Endothelial cell of umbilical vein (primary cell): ENCODE data around the gene IQCN. TPM values are rescaled to one million over a fixed set of nuclear protein-coding genes. Genes with fewer than 3 reads are reported as not detected.

Experiments
- BruUV-seq: library from RNA; stranded (reverse); fragments of 400-500 nt; replicated peaks from 2 replicates; lab custom pipeline; 2021; lab: Mats Ljungman, UMichigan
- CTCF ChIA-PET: fragments of 300-600, 350-600 bp; sonication (Branson Sonifier 250); formaldehyde crosslinking; loops from one replicate; lab custom pipeline; 2021; ENCODE audit warnings: antibody characterized with exemption, inconsistent platforms; lab: Charles Lee
- POLR2A ChIA-PET: fragments of 300-600, 350-600 bp; sonication (Branson Sonifier 250); formaldehyde crosslinking; loops from one replicate; lab custom pipeline; 2021; ENCODE audit warnings: antibody characterized with exemption, inconsistent platforms; lab: Charles Lee
- DNase-seq: peaks from one replicate; pipeline ENCODE4 v3.0.0-alpha.2; 2011; ENCODE audit warnings: low read depth, low spot score
- FAIRE-seq: peaks from 2 replicates; lab custom pipeline; 2011; peaks lifted over from hg19 to GRCh38; lab: Jason Lieb, UNC
- H2AFZ ChIP-seq: 2 replicates; pipeline ENCODE4 v1.6.0; 2012; ENCODE audit warnings: low read depth, low read length, control low read depth, inconsistent platforms
- H3K27ac ChIP-seq: 2 replicates; pipeline ENCODE4 v1.5.1; 2011; ENCODE audit warnings: low read depth, mild to moderate bottlenecking, control low read depth, low read length, moderate library complexity; ENCODE audit not compliant: insufficient read depth
- H3K27me3 ChIP-seq, 2 experiments: 2 replicates each; pipeline versions ENCODE4 v1.6.0 to v1.6.1; 2011; ENCODE audit warnings: low read length in 2 of 2, mixed read lengths in 1 of 2; ENCODE audit not compliant: control insufficient read depth in 2 of 2, insufficient read depth in 2 of 2
- H3K36me3 ChIP-seq, 2 experiments: 2 replicates in 1 of 2; 3 replicates in 1 of 2; pipeline ENCODE4 v1.5.1; 2011; ENCODE audit warnings: low read length in 2 of 2, mild to moderate bottlenecking in 1 of 2, moderate library complexity in 1 of 2; ENCODE audit not compliant: control insufficient read depth in 2 of 2, insufficient read depth in 2 of 2; ENCODE audit errors: extremely low read depth in 1 of 2
- H3K4me1 ChIP-seq: 3 replicates; pipeline ENCODE4 v1.5.1; 2011; ENCODE audit warnings: mild to moderate bottlenecking, low read length; ENCODE audit not compliant: control insufficient read depth, insufficient read depth; ENCODE audit errors: extremely low read depth
- H3K4me2 ChIP-seq: 2 replicates; pipeline ENCODE4 v1.6.1; 2011; ENCODE audit warnings: low read length, control low read depth, mixed read lengths; ENCODE audit not compliant: insufficient read depth
- H3K4me3 ChIP-seq, 3 experiments: fragments of 200-600 bp in 1 of 3; sonication (generic), shearing (Covaris generic) in 1 of 3; replicated peaks in 1 of 3; 2 replicates each; pipeline ENCODE4 v1.5.1; 2011 to 2016; ENCODE audit warnings: control low read depth in 3 of 3, low read length in 3 of 3, mild to moderate bottlenecking in 2 of 3, inconsistent platforms in 1 of 3, low read depth in 1 of 3, moderate library complexity in 1 of 3; ENCODE audit not compliant: insufficient read depth in 1 of 3
- H3K79me2 ChIP-seq: 2 replicates; pipeline ENCODE4 v1.6.0; 2012; ENCODE audit warnings: low read length, inconsistent platforms; ENCODE audit not compliant: control insufficient read depth, insufficient read depth
- H3K9ac ChIP-seq: replicated peaks from 2 replicates; pipeline ENCODE3; 2011; ENCODE audit warnings: low read length, control low read depth; ENCODE audit not compliant: insufficient read depth; ENCODE audit errors: extremely low read depth
- H3K9me1 ChIP-seq: replicated peaks from 3 replicates; pipeline ENCODE4 v1.6.0; 2011; ENCODE audit warnings: mild to moderate bottlenecking, low read length; ENCODE audit not compliant: control insufficient read depth, insufficient read depth; ENCODE audit errors: extremely low read depth
- H3K9me3 ChIP-seq: replicated peaks from 2 replicates; pipeline ENCODE4 v1.5.1; 2012; ENCODE audit warnings: low read length, inconsistent platforms; ENCODE audit not compliant: control insufficient read depth, insufficient read depth
- H4K20me1 ChIP-seq: replicated peaks from 2 replicates; pipeline ENCODE3; 2011; ENCODE audit warnings: mild to moderate bottlenecking, low read length; ENCODE audit not compliant: control insufficient read depth, insufficient read depth; ENCODE audit errors: extremely low read depth
- EZH2 ChIP-seq: IDR thresholded peaks from 2 replicates; pipeline ENCODE4 v1.6.1; 2012; ENCODE audit warnings: borderline replicate concordance, low read depth, mild to moderate bottlenecking, moderate library complexity, low read length, inconsistent platforms; ENCODE audit not compliant: severe bottlenecking
- FOS ChIP-seq: IDR thresholded peaks from 2 replicates; pipeline ENCODE4 v1.6.1; 2011; ENCODE audit warnings: mild to moderate bottlenecking, low read length, moderate library complexity, borderline replicate concordance; ENCODE audit not compliant: insufficient read depth
- GATA2 ChIP-seq: IDR thresholded peaks from 2 replicates; pipeline ENCODE4 v1.7.0; 2011; ENCODE audit warnings: low read depth, mild to moderate bottlenecking, moderate library complexity, mixed read lengths, low read length; ENCODE audit not compliant: insufficient read length, insufficient read depth
- JUN ChIP-seq: IDR thresholded peaks from 2 replicates; pipeline ENCODE4 v1.6.1; 2011; ENCODE audit warnings: borderline replicate concordance, low read depth; ENCODE audit not compliant: insufficient read length, insufficient read depth
- MAX ChIP-seq: IDR thresholded peaks from 2 replicates; pipeline ENCODE4 v1.6.1; 2011; ENCODE audit not compliant: insufficient read depth, insufficient read length
- MYC ChIP-seq: IDR thresholded peaks from one replicate; pipeline ENCODE4 v1.6.1; 2011; ENCODE audit warnings: mild to moderate bottlenecking, low read depth, low read length
- POLR2A ChIP-seq: IDR thresholded peaks from 2 replicates; pipeline ENCODE4 v1.6.1; 2012; ENCODE audit warnings: low read depth, mild to moderate bottlenecking, control low read depth, low read length
- POLR2AphosphoS5 ChIP-seq: IDR thresholded peaks from 2 replicates; pipeline ENCODE4 v1.6.1; 2012; ENCODE audit warnings: low read depth, mild to moderate bottlenecking, control low read depth, low read length, moderate library complexity; ENCODE audit not compliant: insufficient read depth
- dilution Hi-C: fragments of 300-500 bp; cut with MboI; formaldehyde crosslinking; loops from one replicate; pipeline ENCODE4 v1.15.0; 2019; ENCODE audit warnings: low sequenced_read_pairs; ENCODE audit not compliant: extremely low pct_ligation_motif_present
- intact Hi-C: fragments of 100-400 bp; cut with micrococcal nuclease; formaldehyde crosslinking; loops from one replicate; pipeline ENCODE4 v1.10.0; 2022
- polyA plus RNA-seq, 4 experiments: library from polyadenylated mRNA; depleted of rRNA in 3 of 4; stranded (reverse) in 3 of 4; unstranded in 1 of 4; fragments of >200 nt; gene quantifications; 2 replicates each; pipeline versions ENCODE4 v1.2.1 to v1.2.3, GENCODE V29; 2011 to 2012; ENCODE audit warnings: missing spikeins in 1 of 4
- total RNA-seq: library from RNA; stranded (reverse); gene quantifications from 2 replicates; pipeline ENCODE4 v1.2.3, GENCODE V29; 2021
- TF ChIP-seq, protein P1 (sequence below), 2 donors: IDR thresholded peaks; 1 replicate in 1 of 2; 2 replicates in 1 of 2; pipeline ENCODE4 v1.5.1; 2011; ENCODE audit warnings: low read length in 2 of 2, mild to moderate bottlenecking in 2 of 2, moderate library complexity in 2 of 2, control low read depth in 1 of 2, inconsistent platforms in 1 of 2, low read depth in 1 of 2; ENCODE audit not compliant: insufficient read depth in 1 of 2; ENCODE audit errors: extremely low read depth in 1 of 2

IQCN gene
- total and polyA plus RNA-seq, 2 donors (not counting 3 experiments of a cell fraction or from before 2014, with no cell fraction given), result 1.5 to 3.0 TPM

- DNase-seq, result no peak
- no peak for FAIRE-seq
- H2AFZ ChIP-seq, result no peak overlapping the region
- ChIA-PET CTCF (interaction anchor here (1.1 to 2.2 kb wide), 4 partner anchors 31 to 132 kb away, joined by 3 to 20 read pairs (median 6); no protein-coding TSS in a partner anchor), POLR2A (no interaction called here)
- H3K27ac ChIP-seq, result no peak overlapping the region
- TF ChIP-seq POLR2AphosphoS5, result no peak
- TF ChIP-seq, protein P1, sequence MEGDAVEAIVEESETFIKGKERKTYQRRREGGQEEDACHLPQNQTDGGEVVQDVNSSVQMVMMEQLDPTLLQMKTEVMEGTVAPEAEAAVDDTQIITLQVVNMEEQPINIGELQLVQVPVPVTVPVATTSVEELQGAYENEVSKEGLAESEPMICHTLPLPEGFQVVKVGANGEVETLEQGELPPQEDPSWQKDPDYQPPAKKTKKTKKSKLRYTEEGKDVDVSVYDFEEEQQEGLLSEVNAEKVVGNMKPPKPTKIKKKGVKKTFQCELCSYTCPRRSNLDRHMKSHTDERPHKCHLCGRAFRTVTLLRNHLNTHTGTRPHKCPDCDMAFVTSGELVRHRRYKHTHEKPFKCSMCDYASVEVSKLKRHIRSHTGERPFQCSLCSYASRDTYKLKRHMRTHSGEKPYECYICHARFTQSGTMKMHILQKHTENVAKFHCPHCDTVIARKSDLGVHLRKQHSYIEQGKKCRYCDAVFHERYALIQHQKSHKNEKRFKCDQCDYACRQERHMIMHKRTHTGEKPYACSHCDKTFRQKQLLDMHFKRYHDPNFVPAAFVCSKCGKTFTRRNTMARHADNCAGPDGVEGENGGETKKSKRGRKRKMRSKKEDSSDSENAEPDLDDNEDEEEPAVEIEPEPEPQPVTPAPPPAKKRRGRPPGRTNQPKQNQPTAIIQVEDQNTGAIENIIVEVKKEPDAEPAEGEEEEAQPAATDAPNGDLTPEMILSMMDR (IDR thresholded peaks at IDR 0.05; ENCODE audit: extremely low read depth in 1 of 2, insufficient read depth in 1 of 2, low read depth in 1 of 2, low read length in 2 of 2), result no peak
- TF ChIP-seq MYC, result no peak
- no peak for TF ChIP-seq GATA2
- TF ChIP-seq FOS, result no peak
- no peak for TF ChIP-seq POLR2A
- TF ChIP-seq JUN, result no peak
- no peak for TF ChIP-seq EZH2
- no peak for TF ChIP-seq MAX
- H3K9ac ChIP-seq, result no peak overlapping the region
- no peak overlapping the region for H3K4me2 ChIP-seq
- H3K4me3 ChIP-seq, result no peak overlapping the region
- no peaks in the 10 kb centered on the region for H3K9me1 ChIP-seq
- no peaks in the 10 kb centered on the region for H4K20me1 ChIP-seq
- no peaks in the 10 kb centered on the region for H3K36me3 ChIP-seq
- BruUV-seq, result no TSS peak
- intact Hi-C loops, result no loop called here
- no peaks in the 10 kb centered on the region for H3K79me2 ChIP-seq
- no peaks in the 10 kb centered on the region for H3K27me3 ChIP-seq
- dilution Hi-C loops, result no loop called here
- no peaks in the 10 kb centered on the region for H3K4me1 ChIP-seq
- H3K9me3 ChIP-seq, result no peaks in the 10 kb centered on the region
These were observed 29.0 kb downstream of the IQCN start for GRCh38 chr19:18245297-18245696.
